ENCODE measurements around the gene CEBPZOS.
"Not testable (repeated sequence)": the region's sequence is repeated elsewhere in the genome, so short reads cannot be mapped to it uniquely, and the experiment has no call there.

DNA sequence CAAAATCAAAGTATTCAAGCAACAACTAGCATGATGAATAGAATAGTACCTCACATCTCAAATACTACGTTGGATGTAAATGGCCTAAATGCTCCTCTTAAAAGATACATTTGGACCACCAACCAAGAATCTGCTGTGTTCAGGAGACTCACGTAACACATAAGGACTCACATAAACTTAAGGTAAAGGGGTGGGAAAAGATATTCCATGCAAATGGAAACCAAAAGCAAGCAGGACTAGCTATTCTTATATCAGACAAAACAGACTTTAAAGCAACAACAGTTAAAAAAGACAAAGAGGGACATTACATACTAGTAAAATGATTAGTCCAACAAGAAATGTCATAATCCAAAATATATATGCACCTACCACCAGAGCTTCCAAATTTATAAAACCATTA, 10.5 kb downstream of the CEBPZOS start:
- TF ChIP-seq, protein P1, sequence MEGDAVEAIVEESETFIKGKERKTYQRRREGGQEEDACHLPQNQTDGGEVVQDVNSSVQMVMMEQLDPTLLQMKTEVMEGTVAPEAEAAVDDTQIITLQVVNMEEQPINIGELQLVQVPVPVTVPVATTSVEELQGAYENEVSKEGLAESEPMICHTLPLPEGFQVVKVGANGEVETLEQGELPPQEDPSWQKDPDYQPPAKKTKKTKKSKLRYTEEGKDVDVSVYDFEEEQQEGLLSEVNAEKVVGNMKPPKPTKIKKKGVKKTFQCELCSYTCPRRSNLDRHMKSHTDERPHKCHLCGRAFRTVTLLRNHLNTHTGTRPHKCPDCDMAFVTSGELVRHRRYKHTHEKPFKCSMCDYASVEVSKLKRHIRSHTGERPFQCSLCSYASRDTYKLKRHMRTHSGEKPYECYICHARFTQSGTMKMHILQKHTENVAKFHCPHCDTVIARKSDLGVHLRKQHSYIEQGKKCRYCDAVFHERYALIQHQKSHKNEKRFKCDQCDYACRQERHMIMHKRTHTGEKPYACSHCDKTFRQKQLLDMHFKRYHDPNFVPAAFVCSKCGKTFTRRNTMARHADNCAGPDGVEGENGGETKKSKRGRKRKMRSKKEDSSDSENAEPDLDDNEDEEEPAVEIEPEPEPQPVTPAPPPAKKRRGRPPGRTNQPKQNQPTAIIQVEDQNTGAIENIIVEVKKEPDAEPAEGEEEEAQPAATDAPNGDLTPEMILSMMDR (IDR thresholded peaks at IDR 0.05), result not testable (repeated sequence)
- not testable (repeated sequence) for TF ChIP-seq POLR2A (IDR thresholded peaks at IDR 0.05)

Measured in breast epithelium (tissue), 3 donors.